GM21786 (cell line): Measurements from ENCODE around the gene IL17B.
A peak's percentile ranks its signal among the peaks of the same experiment; 100 is the strongest.

Experiments
- ATAC-seq: cut with Tn5 transposase; IDR thresholded peaks from one replicate; pipeline ENCODE4 v1.9.1; 2021; ENCODE audit not compliant: unreplicated experiment

IL17B gene

GRCh38 chr5:149380466-149381121, 1.5 kb upstream of the IL17B start:
- no peak for ATAC-seq

DNA sequence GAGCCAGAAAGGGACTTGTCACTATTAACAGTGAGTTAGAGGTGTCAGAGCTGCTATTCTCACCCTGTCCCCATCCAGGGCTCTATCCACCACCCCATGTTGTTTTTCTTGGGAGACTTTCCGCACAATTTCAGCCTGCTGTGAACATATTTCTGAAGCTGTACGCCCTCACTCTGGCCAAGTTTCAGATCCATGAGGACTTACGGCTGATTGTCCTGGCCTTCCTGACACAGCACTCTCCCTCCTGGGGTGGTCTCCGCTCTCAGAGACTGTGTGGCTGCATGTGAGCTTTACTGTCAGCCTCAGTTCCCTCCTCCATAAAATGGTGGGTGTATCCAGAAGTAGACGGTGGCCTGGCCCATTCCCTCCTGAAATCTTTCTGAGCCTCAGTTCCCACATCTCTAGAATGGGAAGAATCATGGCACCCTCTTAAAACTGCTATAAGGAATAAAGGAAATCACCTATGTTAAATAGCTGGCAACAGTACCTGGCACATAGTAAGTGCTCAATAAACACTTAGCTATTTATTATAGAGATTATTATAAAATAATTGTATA, 804 bp upstream of the IL17B start:
- no peak for ATAC-seq

DNA sequence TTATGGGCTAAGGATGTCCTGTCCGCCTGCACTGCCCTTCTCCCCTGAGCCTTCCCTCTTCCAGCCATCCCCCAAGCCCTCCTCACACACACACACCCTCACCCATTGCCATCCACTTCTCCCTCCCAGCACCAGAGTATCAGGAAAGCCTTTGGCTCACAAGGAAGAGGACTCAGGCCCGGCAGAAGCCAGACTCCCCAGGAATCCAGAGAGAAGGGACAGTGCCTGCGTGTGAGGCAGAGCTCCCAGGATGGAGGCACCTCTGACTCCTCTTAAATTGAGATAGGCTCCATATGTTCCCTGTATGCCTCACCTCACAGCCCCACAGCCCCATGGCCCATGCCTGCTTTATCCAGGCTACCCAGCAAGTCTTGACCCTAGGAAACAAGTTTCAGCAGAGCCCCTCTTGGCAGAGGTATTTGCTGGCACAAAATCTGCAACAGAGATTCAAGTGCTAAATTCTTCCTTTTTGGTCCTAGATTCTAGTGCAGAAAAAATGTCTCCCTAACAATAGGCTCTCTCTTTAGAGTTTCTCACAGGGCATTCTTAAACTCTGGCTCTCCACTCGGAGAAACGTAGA, 761 bp downstream of the IL17B start:
- no peak for ATAC-seq

GRCh38 chr5:149376711-149377447, 2.2 kb downstream of the IL17B start:
- ATAC-seq: no peak

DNA sequence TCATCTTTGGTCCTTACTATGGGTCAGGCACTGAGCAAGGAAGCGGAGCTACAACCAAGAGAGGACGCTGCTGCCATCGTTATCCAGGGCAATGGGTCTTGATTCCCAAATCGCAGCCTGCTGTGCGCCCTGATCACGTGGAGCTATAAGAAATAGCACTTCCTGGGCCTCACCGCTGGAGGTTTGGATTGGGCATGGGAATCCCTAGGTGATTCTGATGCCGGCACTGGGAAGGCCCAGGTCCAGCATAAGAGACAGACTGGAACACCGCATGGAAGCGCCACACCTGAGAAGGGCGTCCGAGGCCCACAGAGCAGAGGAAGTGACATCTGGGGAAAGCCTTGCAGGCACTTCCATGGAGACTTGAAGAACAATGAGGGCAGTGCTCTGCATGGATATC, 3.0 kb downstream of the IL17B start:
- ATAC-seq: no peak

DNA sequence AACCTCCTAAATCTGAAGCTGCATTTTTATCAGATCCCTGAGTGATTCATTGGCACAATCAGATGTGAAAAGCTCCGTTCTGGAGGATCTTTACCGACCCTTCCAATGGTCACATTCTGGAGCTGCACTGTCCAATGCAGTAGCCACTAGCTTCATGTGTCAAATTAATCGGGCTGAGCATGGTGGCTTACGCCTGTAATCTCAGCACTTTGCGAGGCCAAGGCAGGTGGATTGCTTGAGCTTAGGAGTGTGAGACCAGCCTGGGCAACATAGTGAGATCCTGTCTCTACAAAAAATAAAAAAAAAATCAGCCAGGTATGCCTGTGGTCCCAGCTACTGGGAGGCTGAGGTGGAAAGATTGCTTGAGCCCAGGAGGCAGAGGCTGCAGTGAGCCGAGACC, 3.7 kb downstream of the IL17B start:
- no peak for ATAC-seq

DNA sequence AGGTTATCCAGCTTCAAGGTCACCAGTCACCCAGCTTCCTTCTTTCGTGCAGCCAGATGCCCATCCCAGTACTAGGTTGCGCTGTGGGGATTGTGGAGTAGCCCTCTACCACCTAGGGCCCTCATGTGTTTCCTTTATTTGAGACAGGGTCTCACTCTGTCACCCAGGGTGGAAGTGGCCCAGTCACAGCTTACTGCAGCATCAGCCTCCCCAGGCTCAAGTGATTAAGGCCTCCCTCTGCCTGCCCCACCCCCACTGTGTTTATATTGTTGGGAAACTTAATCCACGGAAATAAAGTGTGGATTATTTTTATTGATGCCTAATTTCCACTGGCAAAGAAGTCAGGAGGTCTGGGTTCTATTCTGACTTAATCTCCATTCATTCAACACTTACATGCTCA, 4.3 kb downstream of the IL17B start:
- no peak for ATAC-seq

GRCh38 chr5:149374303-149374702, 4.8 kb downstream of the IL17B start:
- no peak for ATAC-seq

GRCh38 chr5:149372932-149373331, 6.2 kb downstream of the IL17B start:
- ATAC-seq: no peak

DNA sequence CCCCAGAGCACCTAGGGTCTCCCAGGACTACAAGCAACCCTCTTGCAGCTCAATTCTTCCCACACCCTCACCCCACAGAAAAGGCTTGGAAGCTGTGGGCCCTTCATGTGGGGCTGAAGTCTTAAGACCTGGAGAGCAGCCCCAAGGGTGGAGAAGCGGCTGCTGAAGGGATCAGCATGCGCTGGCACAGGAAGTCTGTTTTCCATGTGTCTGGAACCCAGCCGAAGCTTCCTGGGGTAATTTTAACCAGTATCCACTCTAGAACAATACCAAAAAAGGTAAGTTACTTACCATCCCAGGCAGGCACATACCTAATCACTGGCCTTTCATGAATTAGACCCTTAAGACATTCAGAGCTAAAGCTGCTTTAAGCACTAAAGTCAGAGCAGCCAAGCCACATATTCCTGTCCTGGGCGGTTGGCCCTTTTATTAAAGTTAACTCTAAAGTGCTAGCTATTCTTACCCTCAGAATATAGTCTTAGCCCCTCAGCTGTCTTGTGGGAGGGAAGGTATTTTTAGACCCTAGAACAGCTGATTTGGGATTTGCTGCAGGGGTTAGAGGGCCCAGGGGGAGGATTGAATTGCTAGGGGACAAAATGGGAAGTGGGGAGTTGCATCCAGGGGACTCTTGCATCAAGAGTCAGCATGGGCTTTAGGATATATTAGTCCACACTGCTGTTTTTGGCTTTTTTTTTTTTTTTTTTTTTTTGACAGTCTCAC, 6.9 kb downstream of the IL17B start:
- ATAC-seq: no peak

- peak; percentile 84 for ATAC-seq
Measured at GRCh38 chr5:149371296-149371962, 7.7 kb downstream of the IL17B start.

GRCh38 chr5:149370878-149371277, 8.2 kb downstream of the IL17B start:
- no peak for ATAC-seq

DNA sequence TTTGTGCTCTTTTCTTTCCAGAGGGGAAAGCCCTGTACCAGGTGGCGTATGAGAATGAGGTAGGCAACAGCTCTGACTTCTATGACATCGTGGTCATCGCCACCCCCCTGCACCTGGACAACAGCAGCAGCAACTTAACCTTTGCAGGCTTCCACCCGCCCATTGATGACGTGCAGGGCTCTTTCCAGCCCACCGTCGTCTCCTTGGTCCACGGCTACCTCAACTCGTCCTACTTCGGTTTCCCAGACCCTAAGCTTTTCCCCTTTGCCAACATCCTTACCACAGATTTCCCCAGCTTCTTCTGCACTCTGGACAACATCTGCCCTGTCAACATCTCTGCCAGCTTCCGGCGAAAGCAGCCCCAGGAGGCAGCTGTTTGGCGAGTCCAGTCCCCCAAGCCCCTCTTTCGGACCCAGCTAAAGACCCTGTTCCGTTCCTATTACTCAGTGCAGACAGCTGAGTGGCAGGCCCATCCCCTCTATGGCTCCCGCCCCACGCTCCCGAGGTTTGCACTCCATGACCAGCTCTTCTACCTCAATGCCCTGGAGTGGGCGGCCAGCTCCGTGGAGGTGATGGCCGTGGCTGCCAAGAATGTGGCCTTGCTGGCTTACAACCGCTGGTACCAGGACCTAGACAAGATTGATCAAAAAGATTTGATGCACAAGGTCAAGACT, 11.0 kb downstream of the IL17B start:
- no peak for ATAC-seq

- ATAC-seq: peak; percentile 80
Measured at GRCh38 chr5:149367249-149367971, 11.7 kb downstream of the IL17B start.

- ATAC-seq: no peak
Measured at GRCh38 chr5:149366169-149366729, 12.8 kb downstream of the IL17B start.

GRCh38 chr5:149365418-149365817, 13.7 kb downstream of the IL17B start:
- no peak for ATAC-seq

- ATAC-seq: no peak
Measured at GRCh38 chr5:149364719-149365118, 14.4 kb downstream of the IL17B start.

GRCh38 chr5:149363936-149364335, 15.2 kb downstream of the IL17B start:
- no peak for ATAC-seq

GRCh38 chr5:149363358-149363757, 15.7 kb downstream of the IL17B start:
- ATAC-seq: no peak
